Stomach (tissue), 9 donors: ENCODE results near the gene ZDHHC9. TPM values are rescaled to one million over a fixed set of nuclear protein-coding genes. Genes with fewer than 3 reads are reported as not detected.

Experiments used
- DNase-seq, 2 donors: peaks; one replicate each; pipeline versions ENCODE4 v3.0.0 to v3.0.0-alpha.2; 2013 to 2019
- H3K27ac ChIP-seq, 5 donors: fragments of 200-600 bp in 4 of 5; sonication (generic) in 4 of 5; one replicate each; pipeline ENCODE4 v1.5.1; 2013 to 2019; ENCODE audit warnings: mild to moderate bottlenecking in 1 of 5, moderate library complexity in 1 of 5
- H3K27me3 ChIP-seq, 3 donors: fragments of 200-600 bp; sonication (generic); one replicate each; pipeline ENCODE4 v1.5.1; 2017 to 2019; ENCODE audit warnings: mixed run types in 1 of 3
- H3K36me3 ChIP-seq, 4 donors: fragments of 200-600 bp; sonication (generic); 1 replicate in 3 of 4; 2 replicates in 1 of 4; pipeline ENCODE4 v1.5.1; 2016 to 2019
- H3K4me1 ChIP-seq, 4 donors: fragments of 200-600 bp; sonication (generic); one replicate each; pipeline ENCODE4 v1.5.1; 2016 to 2019
- H3K4me3 ChIP-seq, 4 donors: fragments of 200-600 bp; sonication (generic) in 3 of 4; one replicate each; pipeline ENCODE4 v1.5.1; 2016 to 2019; ENCODE audit warnings: mild to moderate bottlenecking in 1 of 4
- H3K9me3 ChIP-seq, 4 donors: fragments of 200-600 bp; sonication (generic); one replicate each; pipeline ENCODE4 v1.5.1; 2016 to 2019
- EP300 ChIP-seq: sonication (generic); formaldehyde crosslinking; IDR thresholded peaks from one replicate; pipeline ENCODE4 v1.6.1; 2017; ENCODE audit warnings: antibody characterized with exemption
- POLR2A ChIP-seq, 4 donors: fragments of 450-650 bp; IDR thresholded peaks; one replicate each; pipeline ENCODE4 v1.6.1; 2016; ENCODE audit warnings: antibody characterized with exemption in 4 of 4, control low read depth in 2 of 4, mild to moderate bottlenecking in 1 of 4, moderate library complexity in 1 of 4
- POLR2AphosphoS5 ChIP-seq, 3 donors: sonication (generic); formaldehyde crosslinking; IDR thresholded peaks; one replicate each; pipeline ENCODE4 v1.6.1; 2016; ENCODE audit warnings: antibody characterized with exemption in 3 of 3
- WGBS, 5 donors: extraction: QIAGEN DNeasy Blood & Tissue Kit in 3 of 5; methylation state at CpG; one replicate each; pipeline versions ENCODE4 v1.1.5 to v1.1.7; 2013 to 2018; 5-methylcytosine and 5-hydroxymethylcytosine counted together
- intact Hi-C: fragments of 100-400 bp; cut with DNase I; formaldehyde crosslinking; loops from one replicate; pipeline ENCODE4 v1.15.1; 2023; ENCODE audit warnings: low total_unique reads
- polyA plus RNA-seq, 3 donors: library from polyadenylated mRNA; stranded (reverse); fragments of 200-250 nt; gene quantifications; one replicate each; pipeline ENCODE4 v1.2.3, GENCODE V29; 2013
- total RNA-seq, 5 donors: library from RNA; depleted of rRNA; stranded (reverse); fragments of >200 nt; gene quantifications; one replicate each; pipeline versions ENCODE4 v1.1.0 to v1.2.3, GENCODE V29; 2014 to 2016
- TF ChIP-seq, protein P1 (sequence below), 7 experiments: fragments of 450-650 bp in 4 of 7; fragments of 200-600 bp in 3 of 7; sonication (generic) in 3 of 7; IDR thresholded peaks; one replicate each; pipeline ENCODE4 v1.5.1; 2016 to 2019; ENCODE audit warnings: antibody characterized with exemption in 7 of 7, control low read depth in 2 of 7, mild to moderate bottlenecking in 1 of 7
- donor health status: healthy with polysubstance abuse.
- donor health status: Bipolar disorder and iron deficiency.
- donor health status: healthy.

The ZDHHC9 gene
- total and polyA plus RNA-seq, 8 donors, result 8.1 to 30.1 (median 17.4) TPM; not detected in 1

DNA sequence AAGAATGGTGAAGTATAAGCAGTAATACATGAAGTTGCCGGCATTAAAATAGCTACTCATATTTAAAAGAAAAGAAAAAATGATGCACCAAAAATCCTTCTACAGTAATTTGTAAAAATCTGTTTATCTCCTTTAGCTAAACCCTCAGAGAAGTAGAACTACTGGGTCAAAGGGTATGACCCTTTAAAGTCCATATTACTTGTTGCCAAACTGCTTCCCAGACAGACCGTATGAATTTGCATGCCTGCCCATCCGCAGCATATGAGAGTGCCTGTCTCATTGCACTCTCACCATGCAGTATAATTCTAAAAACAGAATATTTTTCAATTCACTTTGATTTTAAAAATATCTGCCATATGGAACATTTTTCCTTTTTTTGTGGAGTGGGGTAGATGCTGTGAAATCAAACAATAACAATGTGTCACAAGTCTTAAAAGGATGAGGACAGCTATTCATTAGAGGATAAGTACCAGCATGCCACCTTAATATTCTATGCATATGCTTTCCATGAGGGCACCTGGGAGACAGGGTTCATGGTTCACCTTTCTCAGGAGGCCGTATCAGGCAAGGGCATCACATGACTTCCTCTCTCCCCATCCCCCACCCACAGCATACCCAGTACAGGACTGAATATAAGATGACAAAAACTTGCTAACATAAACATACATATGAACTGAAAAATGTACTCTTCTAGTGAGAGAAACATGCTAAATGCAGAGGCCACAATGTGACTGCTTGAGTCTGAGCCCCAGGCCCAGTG, 17.8 kb downstream of the ZDHHC9 start:
- Histone ChIP-seq H3K4me1 (no peaks in the 10 kb centered on the region), H3K36me3 (peaks cover 0 to 44% (median 31%) of the 10 kb centered on the region in 4 donors), H3K27ac (no peak overlapping the region), H3K27me3 (no peaks in the 10 kb centered on the region), H3K9me3 (no peaks in the 10 kb centered on the region), H3K4me3 (no peak overlapping the region)
- intact Hi-C loops, result no loop called here
- no peak for TF ChIP-seq EP300
- TF ChIP-seq POLR2AphosphoS5 (IDR thresholded peaks at IDR 0.05), result no peak
- TF ChIP-seq, protein P1, sequence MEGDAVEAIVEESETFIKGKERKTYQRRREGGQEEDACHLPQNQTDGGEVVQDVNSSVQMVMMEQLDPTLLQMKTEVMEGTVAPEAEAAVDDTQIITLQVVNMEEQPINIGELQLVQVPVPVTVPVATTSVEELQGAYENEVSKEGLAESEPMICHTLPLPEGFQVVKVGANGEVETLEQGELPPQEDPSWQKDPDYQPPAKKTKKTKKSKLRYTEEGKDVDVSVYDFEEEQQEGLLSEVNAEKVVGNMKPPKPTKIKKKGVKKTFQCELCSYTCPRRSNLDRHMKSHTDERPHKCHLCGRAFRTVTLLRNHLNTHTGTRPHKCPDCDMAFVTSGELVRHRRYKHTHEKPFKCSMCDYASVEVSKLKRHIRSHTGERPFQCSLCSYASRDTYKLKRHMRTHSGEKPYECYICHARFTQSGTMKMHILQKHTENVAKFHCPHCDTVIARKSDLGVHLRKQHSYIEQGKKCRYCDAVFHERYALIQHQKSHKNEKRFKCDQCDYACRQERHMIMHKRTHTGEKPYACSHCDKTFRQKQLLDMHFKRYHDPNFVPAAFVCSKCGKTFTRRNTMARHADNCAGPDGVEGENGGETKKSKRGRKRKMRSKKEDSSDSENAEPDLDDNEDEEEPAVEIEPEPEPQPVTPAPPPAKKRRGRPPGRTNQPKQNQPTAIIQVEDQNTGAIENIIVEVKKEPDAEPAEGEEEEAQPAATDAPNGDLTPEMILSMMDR (IDR thresholded peaks at IDR 0.05), result no peak
- no peak for TF ChIP-seq POLR2A (IDR thresholded peaks at IDR 0.05)
- 47 to 63% (median 60%) methylated on average over 4 of the region's 4 CpGs for WGBS, 5 donors
- peak in 1 of 2 donors; percentile 35 for DNase-seq

DNA sequence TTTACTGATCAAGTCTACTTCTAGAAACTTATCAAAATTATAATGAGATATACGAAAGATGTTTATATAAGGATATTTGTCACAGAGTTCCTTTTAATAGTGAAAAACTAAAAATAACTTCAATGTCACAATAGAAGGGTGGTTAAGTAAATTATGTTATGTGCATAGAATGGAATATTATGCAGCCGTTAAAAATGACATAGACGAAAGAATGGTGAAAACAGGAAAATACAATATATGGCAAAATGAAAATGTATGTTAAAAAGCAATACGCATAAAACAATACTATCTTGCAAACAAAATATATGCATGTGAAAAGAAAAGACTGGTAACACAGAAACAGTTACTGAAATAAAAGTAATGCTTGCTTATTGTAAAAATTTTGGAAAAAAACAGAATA, 19.1 kb downstream of the ZDHHC9 start:
- WGBS, 5 donors, result 94 to 100% (median 96%) methylated on average over 3 to 4 of the region's 4 CpGs
- Histone ChIP-seq H3K4me3 (no peak overlapping the region), H3K27ac (no peak overlapping the region), H3K27me3 (no peaks in the 10 kb centered on the region), H3K9me3 (no peaks in the 10 kb centered on the region), H3K4me1 (no peaks in the 10 kb centered on the region), H3K36me3 (peaks cover 0 to 46% (median 31%) of the 10 kb centered on the region in 4 donors)
- DNase-seq, result no peak
- TF ChIP-seq EP300, result no peak
- TF ChIP-seq, protein P1 (IDR thresholded peaks at IDR 0.05), result no peak
- intact Hi-C loops, result no loop called here

DNA sequence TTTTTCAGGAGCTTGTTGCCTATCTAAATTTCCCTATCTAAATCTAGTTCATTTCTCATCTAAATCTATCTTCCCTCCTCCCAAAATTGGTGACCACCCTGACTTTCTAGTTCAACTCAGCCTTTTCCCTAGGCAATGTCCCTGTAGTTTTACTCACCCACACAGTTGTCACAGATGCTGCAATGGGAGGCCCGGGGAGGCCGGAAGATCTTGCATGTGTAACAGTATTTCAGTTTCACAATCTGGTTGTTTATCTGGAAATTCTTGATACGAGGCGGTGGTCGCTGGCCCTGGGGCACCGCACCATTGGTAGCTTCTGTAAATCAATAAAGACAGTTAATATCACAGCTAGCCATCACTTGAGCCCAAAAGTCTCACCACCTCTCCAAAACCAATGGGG, 20.2 kb downstream of the ZDHHC9 start:
- TF ChIP-seq EP300, result no peak
- no peak for TF ChIP-seq POLR2AphosphoS5 (IDR thresholded peaks at IDR 0.05)
- TF ChIP-seq, protein P1 (IDR thresholded peaks at IDR 0.05), result no peak
- TF ChIP-seq POLR2A (IDR thresholded peaks at IDR 0.05), result no peak
- 68 to 81% (median 80%) methylated on average over 6 of the region's 6 CpGs for WGBS, 5 donors
- peaks cover 0 to 40% (median 26%) of the 10 kb centered on the region in 4 donors for H3K36me3 ChIP-seq
- H3K27ac ChIP-seq, result no peak overlapping the region
- DNase-seq, result no peak
- H3K9me3 ChIP-seq, result no peaks in the 10 kb centered on the region
- H3K4me3 ChIP-seq, result no peak overlapping the region
- no peaks in the 10 kb centered on the region for H3K27me3 ChIP-seq
- intact Hi-C loops, result no loop called here
- H3K4me1 ChIP-seq, result no peaks in the 10 kb centered on the region

DNA sequence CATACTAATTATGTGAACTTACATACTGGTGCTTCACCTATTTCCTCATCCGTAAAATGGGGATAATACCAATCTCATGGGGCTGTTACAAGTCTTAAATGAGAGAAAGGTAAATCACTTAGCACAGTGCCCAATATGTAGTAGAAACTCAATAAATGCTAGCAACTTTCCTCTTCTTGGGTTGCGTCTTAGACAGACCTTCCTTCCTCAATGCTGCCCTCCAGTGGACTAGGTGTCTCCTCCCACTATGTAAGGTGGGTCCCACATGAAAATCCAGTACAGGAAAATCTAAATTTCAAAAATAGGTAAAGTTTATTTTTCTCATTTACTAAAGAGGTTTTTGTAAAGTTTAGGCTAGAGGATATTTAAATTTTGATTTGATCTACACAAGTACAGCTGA, 20.6 kb downstream of the ZDHHC9 start:
- Histone ChIP-seq H3K27ac (no peak overlapping the region), H3K27me3 (no peaks in the 10 kb centered on the region), H3K36me3 (peaks cover 0 to 38% (median 23%) of the 10 kb centered on the region in 4 donors), H3K4me3 (no peak overlapping the region), H3K9me3 (no peaks in the 10 kb centered on the region), H3K4me1 (no peaks in the 10 kb centered on the region)
- DNase-seq, result peak; percentile 33 to 69
- intact Hi-C loops, result no loop called here
- WGBS, 5 donors, result 36 to 78% (median 61%) methylated on average over 2 of the region's 2 CpGs
- TF ChIP-seq, protein P1 (IDR thresholded peaks at IDR 0.05), result peak in 4 of 7 experiments; percentile 19 to 50 (median 27)
- TF ChIP-seq POLR2AphosphoS5 (IDR thresholded peaks at IDR 0.05) (no peak), EP300 (no peak), POLR2A (IDR thresholded peaks at IDR 0.05) (no peak)
